HG02938 (cell line): ENCODE measurements around the gene FRYL.
"Not testable (repeated sequence)": the region's sequence is repeated elsewhere in the genome, so short reads cannot be mapped to it uniquely, and the experiment has no call there.

ENCODE experiments used
- ATAC-seq: cut with Tn5 transposase; IDR thresholded peaks from one replicate; pipeline ENCODE4 v1.9.1; 2021; ENCODE audit warnings: mild to moderate bottlenecking, moderate library complexity; ENCODE audit not compliant: unreplicated experiment

FRYL gene

GRCh38 chr4:48461000-48461399, 319.1 kb downstream of the FRYL start:
- no peak for ATAC-seq

- ATAC-seq: no peak
Measured at GRCh38 chr4:48454591-48454990, 325.5 kb downstream of the FRYL start.

GRCh38 chr4:48451656-48452055, 328.4 kb downstream of the FRYL start:
- ATAC-seq: not testable (repeated sequence)

DNA sequence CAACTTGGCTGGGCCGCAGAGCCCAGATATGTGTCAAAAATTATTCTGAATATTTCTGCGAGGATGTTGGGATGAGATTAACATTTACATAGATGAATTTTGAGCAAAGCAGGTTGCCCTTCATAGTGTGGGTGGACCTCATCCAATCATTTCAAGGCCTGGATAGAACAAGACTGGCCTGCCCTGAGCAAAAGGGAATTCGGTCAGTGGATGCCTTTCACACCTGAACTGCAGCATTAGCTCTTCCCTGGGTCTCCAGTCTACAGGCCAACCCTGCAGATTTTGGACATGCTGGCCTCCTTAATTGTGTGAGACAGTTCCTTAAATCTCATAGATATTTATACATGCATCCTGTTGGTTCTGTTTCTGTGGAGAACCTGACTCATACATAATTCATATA, 329.3 kb downstream of the FRYL start:
- ATAC-seq: no peak

GRCh38 chr4:48449151-48449550, 330.9 kb downstream of the FRYL start:
- ATAC-seq: no peak
